Chondrocyte (in vitro differentiated cells): ENCODE measurements around the gene CBX4. TPM values are rescaled to one million over a fixed set of nuclear protein-coding genes. Genes with fewer than 3 reads are reported as not detected.

ENCODE experiments used
- DNase-seq: peaks from one replicate; pipeline ENCODE4 v3.0.0; 2021; ENCODE audit warnings: mixed read lengths, low spot score
- H3K27ac Mint-ChIP-seq: one replicate; pipeline ENCODE4 v1.8.0; 2021; ENCODE audit warnings: mild to moderate bottlenecking, moderate library complexity, mixed read lengths; ENCODE audit not compliant: unreplicated experiment
- H3K27me3 Mint-ChIP-seq: 2 replicates; pipeline ENCODE4 v1.8.0; 2021; ENCODE audit warnings: low read depth, mixed read lengths
- H3K36me3 Mint-ChIP-seq: 2 replicates; pipeline ENCODE4 v1.8.0; 2021; ENCODE audit warnings: low read depth, mixed read lengths
- H3K4me1 Mint-ChIP-seq: 2 replicates; pipeline ENCODE4 v1.8.0; 2021; ENCODE audit warnings: low read depth, mild to moderate bottlenecking, mixed read lengths
- H3K4me3 Mint-ChIP-seq: one replicate; pipeline ENCODE4 v1.8.0; 2021; ENCODE audit warnings: mild to moderate bottlenecking, moderate library complexity, mixed read lengths; ENCODE audit not compliant: unreplicated experiment
- H3K9me3 Mint-ChIP-seq: 2 replicates; pipeline ENCODE4 v1.8.0; 2021; ENCODE audit warnings: low read depth, mixed read lengths
- total RNA-seq: library from RNA; stranded (reverse); gene quantifications from 3 replicates; pipeline ENCODE4 v1.2.1, GENCODE V29; 2021
- TF ChIP-seq, protein P1 (sequence below): fragments of 200-600 bp; sonication (generic); IDR thresholded peaks from 2 replicates; pipeline ENCODE4 v1.5.0; 2021; ENCODE audit warnings: antibody characterized with exemption, mild to moderate bottlenecking, moderate library complexity

The CBX4 gene
- total RNA-seq, 1 donor from 2014 or later: 26.8 TPM

DNA sequence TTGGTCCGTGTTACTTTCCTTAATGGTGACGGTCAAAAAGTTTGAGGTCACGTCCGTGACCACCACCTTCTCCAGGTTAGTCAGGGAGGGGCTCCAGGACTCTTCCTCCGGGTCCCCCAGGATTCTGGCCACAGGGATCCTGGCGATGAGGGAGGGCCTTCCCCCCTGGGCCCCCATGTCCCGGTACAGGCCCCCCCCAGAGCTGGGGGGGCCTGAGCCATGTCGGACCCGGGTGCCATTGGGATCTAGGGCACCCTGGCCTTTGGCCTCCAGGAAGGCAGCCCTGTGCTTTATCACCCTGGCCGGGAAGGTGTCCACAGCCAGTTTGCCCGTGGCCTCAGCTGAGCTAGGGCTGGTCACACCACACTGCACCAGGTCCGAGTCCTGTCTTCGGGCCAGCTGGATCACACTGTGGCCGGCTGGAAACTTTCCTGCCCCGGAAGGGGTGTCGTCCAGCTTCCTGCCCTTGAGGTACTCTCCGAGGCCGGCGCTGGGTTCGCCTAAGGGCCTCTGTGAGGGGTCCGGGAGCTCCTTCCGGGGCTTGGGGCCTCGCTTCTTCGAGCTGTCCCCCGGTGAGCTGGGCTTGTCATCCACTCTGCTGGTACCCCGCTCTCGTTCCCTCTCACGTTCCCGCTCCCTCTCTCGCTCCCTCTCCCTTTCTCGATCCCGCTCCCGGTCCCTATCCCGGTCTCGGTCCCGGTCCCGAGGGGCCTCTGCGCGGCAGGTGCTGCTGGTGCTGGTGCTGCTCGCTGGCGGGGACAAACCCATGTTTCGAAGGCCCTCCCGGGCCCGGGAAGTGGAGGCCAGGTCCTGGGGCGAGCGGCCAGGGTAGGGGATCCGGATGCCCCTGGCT, 44.4 kb downstream of the CBX4 start:
- no peak overlapping the region for H3K27ac Mint-ChIP-seq
- no peak overlapping the region for H3K4me3 Mint-ChIP-seq
- H3K4me1 Mint-ChIP-seq: peaks cover 38% of the 10 kb centered on the region
- no peak for DNase-seq
- H3K9me3 Mint-ChIP-seq: no peaks in the 10 kb centered on the region
- H3K27me3 Mint-ChIP-seq: peaks cover 22% of the 10 kb centered on the region
- no peaks in the 10 kb centered on the region for H3K36me3 Mint-ChIP-seq
- TF ChIP-seq, protein P1, sequence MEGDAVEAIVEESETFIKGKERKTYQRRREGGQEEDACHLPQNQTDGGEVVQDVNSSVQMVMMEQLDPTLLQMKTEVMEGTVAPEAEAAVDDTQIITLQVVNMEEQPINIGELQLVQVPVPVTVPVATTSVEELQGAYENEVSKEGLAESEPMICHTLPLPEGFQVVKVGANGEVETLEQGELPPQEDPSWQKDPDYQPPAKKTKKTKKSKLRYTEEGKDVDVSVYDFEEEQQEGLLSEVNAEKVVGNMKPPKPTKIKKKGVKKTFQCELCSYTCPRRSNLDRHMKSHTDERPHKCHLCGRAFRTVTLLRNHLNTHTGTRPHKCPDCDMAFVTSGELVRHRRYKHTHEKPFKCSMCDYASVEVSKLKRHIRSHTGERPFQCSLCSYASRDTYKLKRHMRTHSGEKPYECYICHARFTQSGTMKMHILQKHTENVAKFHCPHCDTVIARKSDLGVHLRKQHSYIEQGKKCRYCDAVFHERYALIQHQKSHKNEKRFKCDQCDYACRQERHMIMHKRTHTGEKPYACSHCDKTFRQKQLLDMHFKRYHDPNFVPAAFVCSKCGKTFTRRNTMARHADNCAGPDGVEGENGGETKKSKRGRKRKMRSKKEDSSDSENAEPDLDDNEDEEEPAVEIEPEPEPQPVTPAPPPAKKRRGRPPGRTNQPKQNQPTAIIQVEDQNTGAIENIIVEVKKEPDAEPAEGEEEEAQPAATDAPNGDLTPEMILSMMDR: no peak

DNA sequence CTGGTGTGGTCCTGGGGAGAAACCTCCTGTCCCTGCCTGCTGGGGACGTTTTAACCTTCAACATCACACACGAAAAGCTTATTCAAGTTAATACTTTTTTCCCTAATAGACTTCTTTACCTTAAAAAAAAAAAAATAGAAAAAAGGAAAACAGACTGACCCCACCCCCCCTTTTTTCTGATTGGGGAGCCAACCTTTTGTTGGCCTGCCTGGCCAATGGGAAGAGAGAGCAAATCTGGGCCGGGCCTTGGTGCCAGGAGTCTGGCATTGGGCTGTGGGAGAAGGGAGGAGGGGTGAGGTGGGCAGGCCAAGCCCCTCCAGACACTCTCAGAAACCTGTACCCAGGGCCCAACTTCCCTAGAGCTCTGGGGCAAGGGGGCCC, 45.3 kb downstream of the CBX4 start:
- Mint-ChIP-seq H3K27ac (peak overlapping the region; percentile 96), H3K27me3 (peaks cover 18% of the 10 kb centered on the region), H3K9me3 (no peaks in the 10 kb centered on the region), H3K4me3 (peak overlapping the region; percentile 71), H3K4me1 (peaks cover 34% of the 10 kb centered on the region), H3K36me3 (no peaks in the 10 kb centered on the region)
- TF ChIP-seq, protein P1: no peak
- DNase-seq: no peak

DNA sequence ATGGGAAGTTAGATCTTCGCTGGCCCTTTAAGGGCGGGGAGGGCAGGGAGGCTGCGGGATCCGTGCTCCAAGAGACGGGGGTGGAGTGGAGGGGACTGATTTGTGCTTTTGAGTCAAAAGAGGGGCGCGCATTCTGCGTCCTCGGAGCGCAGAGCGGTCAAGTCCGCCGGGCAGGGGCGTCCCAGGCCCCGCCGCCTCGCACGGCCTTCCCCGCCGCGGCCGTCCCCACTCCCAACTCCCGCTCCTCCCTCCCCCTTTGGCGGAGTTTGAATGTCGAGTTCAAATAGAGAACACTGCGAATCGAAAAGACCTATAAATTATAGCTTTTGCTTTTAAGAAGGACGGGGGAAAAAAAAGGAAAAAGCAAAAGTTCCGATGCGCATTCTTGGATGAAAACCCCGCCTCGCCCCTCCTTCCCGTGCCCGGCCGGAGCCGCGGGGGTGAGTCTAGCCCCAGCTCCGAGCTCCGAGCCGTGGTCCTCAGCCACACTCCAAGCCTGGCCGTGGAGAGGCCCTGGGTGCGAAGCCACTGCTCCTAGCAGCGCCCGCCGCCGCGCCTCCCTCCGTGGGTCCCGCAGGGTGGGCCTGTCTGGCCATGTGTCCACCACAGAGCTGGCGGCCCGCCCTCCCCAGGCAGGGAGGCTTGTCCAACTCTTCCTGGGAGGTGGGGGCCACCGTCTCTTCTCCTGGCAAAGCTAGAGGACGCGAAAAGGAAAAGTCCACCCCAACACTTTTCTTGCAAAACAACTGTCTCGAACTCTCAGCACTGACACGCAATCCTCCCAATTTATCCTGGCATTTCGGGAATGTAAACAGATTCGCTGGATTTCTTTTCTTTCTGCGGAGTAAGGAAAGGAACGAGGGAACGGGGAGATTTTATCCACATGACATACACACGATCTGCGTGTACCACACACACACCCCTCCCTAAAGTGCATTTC, 46.0 kb downstream of the CBX4 start:
- H3K27me3 Mint-ChIP-seq: peaks cover 20% of the 10 kb centered on the region
- no peaks in the 10 kb centered on the region for H3K36me3 Mint-ChIP-seq
- H3K9me3 Mint-ChIP-seq: no peaks in the 10 kb centered on the region
- H3K4me3 Mint-ChIP-seq: peak overlapping the region; percentile 71
- no peak for DNase-seq
- TF ChIP-seq, protein P1: no peak
- H3K27ac Mint-ChIP-seq: peak overlapping the region; percentile 96
- H3K4me1 Mint-ChIP-seq: peaks cover 28% of the 10 kb centered on the region

DNA sequence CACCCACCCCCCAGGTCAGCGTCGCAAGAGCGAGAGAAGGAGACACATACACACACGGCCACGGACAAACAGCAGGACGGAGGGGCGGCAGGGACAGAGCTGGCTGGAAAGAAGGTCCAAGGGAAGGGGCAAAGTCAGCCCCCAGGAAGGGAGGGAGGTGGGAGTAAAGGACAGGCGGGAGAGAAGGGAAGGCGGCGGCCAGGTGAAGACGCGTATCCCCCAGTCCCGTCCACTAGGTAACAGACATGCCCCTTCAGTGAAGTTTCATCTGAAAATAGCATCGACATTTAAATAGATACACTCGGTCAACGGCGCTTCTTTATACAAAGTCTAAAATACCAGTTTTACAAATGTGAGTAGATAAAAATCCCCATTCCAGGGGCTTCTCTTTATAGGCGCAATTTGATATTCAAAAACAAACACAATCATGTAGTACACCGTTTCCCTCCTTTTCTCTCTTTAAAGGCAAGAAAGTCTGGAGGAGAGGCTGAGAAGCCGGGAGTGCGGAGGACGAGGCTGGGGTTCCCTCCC, 46.8 kb downstream of the CBX4 start:
- Mint-ChIP-seq H3K27ac (no peak overlapping the region), H3K27me3 (peaks cover 23% of the 10 kb centered on the region), H3K4me1 (peaks cover 28% of the 10 kb centered on the region), H3K4me3 (peak overlapping the region; percentile 46), H3K36me3 (no peaks in the 10 kb centered on the region), H3K9me3 (no peaks in the 10 kb centered on the region)
- no peak for DNase-seq
- TF ChIP-seq, protein P1: no peak

DNA sequence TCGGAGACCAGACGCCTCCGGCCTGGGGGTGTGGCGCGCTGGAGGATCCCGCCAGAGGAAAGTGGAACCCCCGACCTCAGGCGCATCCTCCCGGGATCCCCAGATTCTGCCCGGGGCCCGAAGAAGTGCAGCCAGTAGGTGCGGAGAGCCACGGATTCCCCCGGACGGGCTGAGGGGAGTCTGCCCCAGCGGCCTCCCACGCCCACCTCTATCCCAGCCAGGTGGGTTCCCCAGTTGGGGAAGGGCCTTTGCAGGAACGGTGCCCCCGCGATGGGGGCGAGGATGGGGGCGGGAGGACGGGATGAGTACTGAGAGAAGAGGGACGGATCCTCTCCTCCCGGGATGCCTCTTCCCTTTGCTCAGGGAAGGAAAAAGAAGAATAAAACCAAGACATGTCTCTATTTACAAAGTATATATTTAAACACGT, 47.5 kb downstream of the CBX4 start:
- Mint-ChIP-seq H3K36me3 (no peaks in the 10 kb centered on the region), H3K27ac (no peak overlapping the region), H3K4me3 (no peak overlapping the region), H3K9me3 (no peaks in the 10 kb centered on the region), H3K27me3 (peaks cover 24% of the 10 kb centered on the region), H3K4me1 (peaks cover 28% of the 10 kb centered on the region)
- TF ChIP-seq, protein P1: no peak
- no peak for DNase-seq
